ENCODE measurements around the gene TCOF1.

The TCOF1 gene

GRCh38 chr5:150338546-150338945 is 19.0 kb upstream of the TCOF1 start:
- POLR2A ChIA-PET: no interaction called here
- CTCF ChIA-PET: interaction anchor here (0.9 to 4.9 kb wide), 2 partner anchors 9 to 12 kb away, joined by 3 to 37 read pairs; no protein-coding TSS in a partner anchor

GRCh38 chr5:150339165-150339564 is 18.3 kb upstream of the TCOF1 start:
- TF ChIP-seq CTCF (IDR thresholded peaks at IDR 0.05; ENCODE audit: insufficient read depth, low read length, missing control alignments): no peak
- H3K4me3 ChIP-seq (ENCODE audit: low read depth, low read length): no peak overlapping the region
- no peak for DNase-seq (ENCODE audit: low read depth, low spot score)
- ChIA-PET POLR2A (no interaction called here), CTCF (interaction anchor here (0.9 to 4.9 kb wide), 2 partner anchors 8 to 11 kb away, joined by 3 to 37 read pairs; no protein-coding TSS in a partner anchor)

More at GRCh38 chr5:150338546-150338945, 19.0 kb upstream of the TCOF1 start:
- no peak for TF ChIP-seq CTCF (IDR thresholded peaks at IDR 0.05; ENCODE audit: insufficient read depth, low read length, missing control alignments)
- no peak for DNase-seq (ENCODE audit: low read depth, low spot score)
- H3K4me3 ChIP-seq (ENCODE audit: low read depth, low read length): no peak overlapping the region

GRCh38 chr5:150339841-150340240 is 17.7 kb upstream of the TCOF1 start:
- ChIA-PET CTCF (interaction anchor here (0.8 to 4.9 kb wide), 2 partner anchors 10 to 14 kb away, joined by 5 to 37 read pairs; no protein-coding TSS in a partner anchor), POLR2A (no interaction called here)
- no peak for TF ChIP-seq CTCF (IDR thresholded peaks at IDR 0.05; ENCODE audit: insufficient read depth, low read length, missing control alignments)
- H3K4me3 ChIP-seq (ENCODE audit: low read depth, low read length): no peak overlapping the region
- no peak for DNase-seq (ENCODE audit: low read depth, low spot score)

GRCh38 chr5:150340614-150341255 is 16.8 kb upstream of the TCOF1 start:
- DNase-seq (ENCODE audit: low read depth, low spot score): no peak
- H3K4me3 ChIP-seq (ENCODE audit: low read depth, low read length): no peak overlapping the region
- ChIA-PET POLR2A (no interaction called here), CTCF (interaction anchor here (1.0 to 4.9 kb wide), 2 partner anchors 9 to 68 kb away, joined by 3 to 37 read pairs; no protein-coding TSS in a partner anchor)
- no peak for TF ChIP-seq CTCF (IDR thresholded peaks at IDR 0.05; ENCODE audit: insufficient read depth, low read length, missing control alignments)

GRCh38 chr5:150341331-150341730 is 16.2 kb upstream of the TCOF1 start:
- CTCF ChIA-PET: interaction anchor here (1.0 to 4.9 kb wide), 2 partner anchors 9 to 69 kb away, joined by 3 to 37 read pairs; no protein-coding TSS in a partner anchor
- POLR2A ChIA-PET: no interaction called here

More at GRCh38 chr5:150341331-150341730, 16.2 kb upstream of the TCOF1 start:
- TF ChIP-seq CTCF (IDR thresholded peaks at IDR 0.05; ENCODE audit: insufficient read depth, low read length, missing control alignments): no peak
- no peak for DNase-seq (ENCODE audit: low read depth, low spot score)
- H3K4me3 ChIP-seq (ENCODE audit: low read depth, low read length): no peak overlapping the region
